ENCODE results near the gene AP2B1.
A peak's percentile ranks its signal among the peaks of the same experiment; 100 is the strongest.

AP2B1 gene

GRCh38 chr17:35731917-35732805 is 145.0 kb downstream of the AP2B1 start (continued):
- TF ChIP-seq PRDM4 (tag by site-specific recombination; IDR thresholded peaks at IDR 0.05) (no peak), MYNN (tag by site-specific recombination; IDR thresholded peaks at IDR 0.05; ENCODE audit: borderline replicate concordance) (no peak), ZBTB17 (tag by site-specific recombination; IDR thresholded peaks at IDR 0.05) (peak; percentile 59), ZNF311 (tag by site-specific recombination; IDR thresholded peaks at IDR 0.05; ENCODE audit: borderline replicate concordance) (no peak), PATZ1 (tag by site-specific recombination; IDR thresholded peaks at IDR 0.05) (peak; percentile 52)

- H3K9me3 ChIP-seq (ENCODE audit: control insufficient read depth, insufficient read depth, low read depth, low read length), result no peaks in the 10 kb centered on the region
- ChIA-PET POLR2A (interaction anchor here (1.3 to 4.1 kb wide), 2 partner anchors 8 to 154 kb away, joined by 6 to 19 read pairs; partner anchors contain the start of gene PEX12), CTCF (interaction anchor here (0.5 to 2.1 kb wide), 3 partner anchors 12 to 54 kb away, joined by 3 to 11 read pairs (median 4); no protein-coding TSS in a partner anchor)
- peak overlapping the region; percentile 38; the same call in 1 of the 2 replicates for H3K4me3 ChIP-seq (ENCODE audit: low read depth, low read length)
- H3K36me3 ChIP-seq (ENCODE audit: control insufficient read depth in 2 of 2, insufficient read depth in 1 of 2, low read length in 2 of 2), result peaks cover 5 to 8% of the 10 kb centered on the region in 2 experiments; a peak in 2 of 3 replicates
- no peak for TF ChIP-seq GLI2 (tag by site-specific recombination; IDR thresholded peaks at IDR 0.05; ENCODE audit: borderline replicate concordance, low read depth)
- TF ChIP-seq SCRT2 (tag by site-specific recombination; IDR thresholded peaks at IDR 0.05), result peak; percentile 91
- TF ChIP-seq ZSCAN5A (tag by site-specific recombination; IDR thresholded peaks at IDR 0.05), result no peak
- TF ChIP-seq SALL2 (tag by site-specific recombination; IDR thresholded peaks at IDR 0.05; ENCODE audit: borderline replicate concordance), result no peak
- TF ChIP-seq ZNF37A (tag by site-specific recombination; IDR thresholded peaks at IDR 0.05), result no peak
- no peak for TF ChIP-seq ZNF311 (tag by site-specific recombination; IDR thresholded peaks at IDR 0.05; ENCODE audit: borderline replicate concordance)
- no peak for TF ChIP-seq SP2 (tag by site-specific recombination; IDR thresholded peaks at IDR 0.05)
- TF ChIP-seq ZNF580 (tag by site-specific recombination; IDR thresholded peaks at IDR 0.05), result no peak
- no peak for TF ChIP-seq ZNF626 (tag by site-specific recombination; IDR thresholded peaks at IDR 0.05)
- 0 out of 2 replicates have a peak, but pooled peaks have one; percentile 59 for TF ChIP-seq SCRT1 (tag by site-specific recombination; IDR thresholded peaks at IDR 0.05; ENCODE audit: borderline replicate concordance)
- TF ChIP-seq ZIC2 (tag by site-specific recombination; IDR thresholded peaks at IDR 0.05), result 0 out of 2 replicates have a peak, but pooled peaks have one; percentile 6
- peaks cover 18% of the 10 kb centered on the region for H3K4me1 ChIP-seq (ENCODE audit: control insufficient read depth, insufficient read depth, low read length)
- no peak overlapping the region; the same call in 1 of the 2 replicates for H3K27ac ChIP-seq (ENCODE audit: extremely low read depth, low read depth, low read length)
These were observed 145.6 kb downstream of the AP2B1 start for GRCh38 chr17:35732806-35733136.
